GM23338 (cell line): ENCODE data around the gene UVSSA.

Source experiments
- CREB1 ChIP-seq: fragments of 250-450 bp; sonication (Bioruptor Pico); IDR thresholded peaks from 2 replicates; pipeline ENCODE4 v1.5.0; 2020; ENCODE audit warnings: low read depth, mild to moderate bottlenecking, moderate library complexity
- CTCF ChIP-seq, 2 experiments: fragments of 200-600 bp in 1 of 2; sonication (generic) in 1 of 2; conservative IDR thresholded peaks; 2 replicates each; pipeline versions ENCODE4 v1.5.1 to v1.6.1; 2016 to 2017; ENCODE audit warnings: antibody characterized with exemption in 2 of 2, low read depth in 2 of 2, mild to moderate bottlenecking in 2 of 2, moderate library complexity in 1 of 2
- ETS1 ChIP-seq: IDR thresholded peaks from 2 replicates; pipeline ENCODE4 v1.6.1; 2016; ENCODE audit warnings: antibody characterized with exemption
- EZH2 ChIP-seq: fragments of 200-600 bp; sonication (generic); IDR thresholded peaks from one replicate; pipeline ENCODE4 v1.8.0; 2017; ENCODE audit warnings: antibody characterized with exemption, mild to moderate bottlenecking, low read depth; ENCODE audit not compliant: unreplicated experiment
- EZH2phosphoT487 ChIP-seq: fragments of 200-600 bp; sonication (generic); IDR thresholded peaks from one replicate; pipeline ENCODE4 v1.8.1; 2018; ENCODE audit warnings: antibody characterized with exemption; ENCODE audit not compliant: unreplicated experiment
- JUNB ChIP-seq: IDR thresholded peaks from one replicate; pipeline ENCODE4 v1.6.1; 2016; ENCODE audit warnings: antibody characterized with exemption; ENCODE audit not compliant: unreplicated experiment
- NANOG ChIP-seq: IDR thresholded peaks from 2 replicates; pipeline ENCODE4 v1.6.1; 2016; ENCODE audit warnings: antibody characterized with exemption, borderline replicate concordance
- POLR2AphosphoS5 ChIP-seq: IDR thresholded peaks from 2 replicates; pipeline ENCODE4 v1.6.1; 2016; ENCODE audit warnings: antibody characterized with exemption, low read depth
- REST ChIP-seq: IDR thresholded peaks from one replicate; pipeline ENCODE4 v1.6.1; 2018; ENCODE audit warnings: antibody characterized with exemption; ENCODE audit not compliant: unreplicated experiment
- STAT1 ChIP-seq: IDR thresholded peaks from one replicate; pipeline ENCODE4 v1.6.1; 2016; ENCODE audit warnings: antibody characterized with exemption; ENCODE audit not compliant: unreplicated experiment
- ZNF114 ChIP-seq: fragments of 250-450 bp; sonication (Bioruptor Pico); IDR thresholded peaks from 2 replicates; pipeline ENCODE4 v1.5.0; 2020; ENCODE audit warnings: mild to moderate bottlenecking, moderate library complexity
- ZNF331 ChIP-seq: fragments of 250-450 bp; sonication (Bioruptor Pico); IDR thresholded peaks from 2 replicates; pipeline ENCODE4 v1.5.0; 2020; ENCODE audit warnings: low read depth, mild to moderate bottlenecking, moderate library complexity

DNA sequence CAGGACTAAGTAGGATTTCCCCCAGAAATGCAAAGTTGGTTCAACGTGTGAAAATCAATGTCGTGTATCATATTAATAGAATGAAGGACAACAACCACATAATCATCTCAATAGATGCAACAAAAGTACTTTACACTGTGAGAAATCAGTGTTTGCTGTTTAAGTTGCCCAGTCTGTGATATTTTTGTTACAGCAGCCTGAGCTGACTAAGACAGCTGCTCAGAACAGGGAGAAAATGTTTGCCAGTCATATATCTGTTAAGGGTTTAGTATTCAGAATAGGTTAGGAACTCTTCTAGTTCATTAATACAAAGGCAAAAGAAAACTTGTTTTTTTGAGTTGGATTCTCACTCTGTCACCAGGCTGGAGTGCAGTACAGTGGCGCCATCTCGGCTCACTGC is 44.8 kb upstream of the UVSSA start:
- no peak for TF ChIP-seq CTCF (conservative IDR thresholded peaks at IDR 0.05; ENCODE audit: low read depth in 2 of 2)
- TF ChIP-seq EZH2: no peak
- no peak for TF ChIP-seq REST
- no peak for TF ChIP-seq POLR2AphosphoS5
- no peak for TF ChIP-seq NANOG
- no peak for TF ChIP-seq JUNB
- no peak for TF ChIP-seq CREB1 (CRISPR knock-in tag)
- TF ChIP-seq EZH2phosphoT487: no peak
- TF ChIP-seq STAT1: no peak
- no peak for TF ChIP-seq ZNF114
- TF ChIP-seq ZNF331 (CRISPR knock-in tag): no peak
- no peak for TF ChIP-seq ETS1
